ENCODE results near the gene CALHM5.

CALHM5 gene

GRCh38 chr6:116568821-116569755, 57.6 kb downstream of the CALHM5 start:
- peaks cover 23% of the 10 kb centered on the region for H3K27me3 Mint-ChIP-seq
- peaks cover 38% of the 10 kb centered on the region for H3K4me1 Mint-ChIP-seq
- no peaks in the 10 kb centered on the region for H3K36me3 Mint-ChIP-seq
- CTCF ChIA-PET = interaction anchor here (1.4 to 1.5 kb wide), 2 partner anchors 14 to 97 kb away, joined by 4 read pairs; no protein-coding TSS in a partner anchor
- no peak overlapping the region for H3K27ac Mint-ChIP-seq
- H3K9me3 Mint-ChIP-seq = no peaks in the 10 kb centered on the region
- no peak overlapping the region for H3K4me3 Mint-ChIP-seq
- no peak for DNase-seq

- Mint-ChIP-seq H3K27me3 (peaks cover 6% of the 10 kb centered on the region), H3K27ac (peak within 1 kb of the TSS; percentile 96), H3K9me3 (no peaks in the 10 kb centered on the region), H3K4me1 (peaks cover 43% of the 10 kb centered on the region), H3K4me3 (peak within 1 kb of the TSS; percentile 87), H3K36me3 (peaks cover 7% of the 10 kb centered on the region)
- CTCF ChIA-PET = interaction anchor here (1.2 to 3.5 kb wide), 7 partner anchors 8 to 292 kb away, joined by 3 to 17 read pairs (median 4); partner anchors contain the start of gene TSPYL1
- DNase-seq = peak; percentile 99
Measured at GRCh38 chr6:116570856-116571682, 59.6 kb downstream of the CALHM5 start, which contains the start of gene RWDD1. TSS of gene RWDD1 (plus strand) at chr6:116571504. CDS start at chr6:116571583, 79 bp downstream.

- Mint-ChIP-seq H3K36me3 (peaks cover 11% of the 10 kb centered on the region), H3K9me3 (no peaks in the 10 kb centered on the region), H3K27ac (peak overlapping the region; percentile 96), H3K27me3 (peaks cover 4% of the 10 kb centered on the region), H3K4me3 (peak overlapping the region; percentile 87), H3K4me1 (peaks cover 43% of the 10 kb centered on the region)
- CTCF ChIA-PET = interaction anchor here (0.9 to 3.5 kb wide), 5 partner anchors 9 to 318 kb away, joined by 3 to 17 read pairs (median 4); partner anchors contain the start of genes TSPYL1 and TSPYL4
- no peak for DNase-seq
Measured at GRCh38 chr6:116571683-116572000, 60.2 kb downstream of the CALHM5 start.

GRCh38 chr6:116572162-116572561, 60.7 kb downstream of the CALHM5 start:
- Mint-ChIP-seq H3K27me3 (peaks cover 4% of the 10 kb centered on the region), H3K4me3 (peak overlapping the region; percentile 87), H3K9me3 (no peaks in the 10 kb centered on the region), H3K27ac (peak overlapping the region; percentile 96), H3K4me1 (peaks cover 43% of the 10 kb centered on the region), H3K36me3 (peaks cover 12% of the 10 kb centered on the region)
- CTCF ChIA-PET = interaction anchor here (0.6 to 3.5 kb wide), 5 partner anchors 9 to 318 kb away, joined by 3 to 17 read pairs (median 4); partner anchors contain the start of genes TSPYL1 and TSPYL4
- DNase-seq = peak; percentile 34

Measured in activated naive CD4-positive, alpha-beta T cell treated with anti-CD3 and anti-CD28 coated beads, Interleukin-2, amount 10 ng/mL, durations not matched to agents 7 days and 5 days (primary cell).